Neural progenitor cell (in vitro differentiated cells): ENCODE measurements around the gene CCM2.

Experiments
- EZH2phosphoT487 ChIP-seq: fragments of 200-600 bp; sonication (generic); IDR thresholded peaks from 2 replicates; pipeline ENCODE4 v1.6.1; 2017; ENCODE audit warnings: antibody characterized with exemption
- TF ChIP-seq, protein P1 (sequence below): fragments of 200-600 bp; sonication (generic); IDR thresholded peaks from 2 replicates; pipeline ENCODE4 v1.5.1; 2017; ENCODE audit warnings: antibody characterized with exemption, mild to moderate bottlenecking

DNA sequence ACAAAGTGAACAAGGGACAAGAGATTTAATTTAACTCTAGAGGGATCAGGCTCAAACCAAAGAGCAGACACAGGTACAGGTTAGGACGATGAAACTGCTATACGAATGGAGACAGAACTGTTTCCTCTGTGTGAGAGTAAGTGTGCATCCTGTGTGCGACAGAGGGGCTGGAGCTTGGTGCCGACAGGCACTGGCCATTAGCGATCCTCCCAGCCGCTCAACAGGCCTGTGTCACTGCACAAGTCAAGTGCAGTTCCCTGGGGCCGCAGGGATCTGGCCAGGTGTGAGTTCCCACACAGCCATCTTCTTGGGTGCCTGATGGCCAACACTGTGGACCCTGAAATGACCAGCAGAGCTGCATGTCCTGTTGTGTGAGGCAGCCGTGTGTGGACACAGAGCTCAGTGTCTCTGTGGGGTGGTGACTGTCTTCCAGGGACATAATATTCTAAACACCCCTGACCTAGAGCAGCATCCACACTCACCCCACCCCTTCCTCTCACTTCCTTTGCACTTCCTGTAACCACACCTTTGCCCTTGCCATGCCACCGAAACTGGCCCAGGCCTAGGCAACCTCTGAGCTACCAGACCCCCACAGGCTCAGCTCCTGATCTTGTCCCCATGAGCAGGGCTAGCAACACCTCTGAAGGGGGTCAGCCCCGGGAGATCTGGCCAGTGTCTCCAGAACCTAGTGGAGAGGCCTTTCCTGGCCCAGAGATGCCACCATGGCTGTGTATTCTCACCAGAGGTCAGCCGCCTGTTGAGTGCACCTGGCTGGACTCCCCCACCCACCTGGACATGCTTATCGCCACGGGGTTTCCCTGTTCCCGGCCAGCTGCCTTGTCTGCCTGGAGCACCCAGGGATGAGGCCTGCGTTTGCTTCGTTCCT lies 123.2 kb downstream of the CCM2 start:
- TF ChIP-seq, protein P1, sequence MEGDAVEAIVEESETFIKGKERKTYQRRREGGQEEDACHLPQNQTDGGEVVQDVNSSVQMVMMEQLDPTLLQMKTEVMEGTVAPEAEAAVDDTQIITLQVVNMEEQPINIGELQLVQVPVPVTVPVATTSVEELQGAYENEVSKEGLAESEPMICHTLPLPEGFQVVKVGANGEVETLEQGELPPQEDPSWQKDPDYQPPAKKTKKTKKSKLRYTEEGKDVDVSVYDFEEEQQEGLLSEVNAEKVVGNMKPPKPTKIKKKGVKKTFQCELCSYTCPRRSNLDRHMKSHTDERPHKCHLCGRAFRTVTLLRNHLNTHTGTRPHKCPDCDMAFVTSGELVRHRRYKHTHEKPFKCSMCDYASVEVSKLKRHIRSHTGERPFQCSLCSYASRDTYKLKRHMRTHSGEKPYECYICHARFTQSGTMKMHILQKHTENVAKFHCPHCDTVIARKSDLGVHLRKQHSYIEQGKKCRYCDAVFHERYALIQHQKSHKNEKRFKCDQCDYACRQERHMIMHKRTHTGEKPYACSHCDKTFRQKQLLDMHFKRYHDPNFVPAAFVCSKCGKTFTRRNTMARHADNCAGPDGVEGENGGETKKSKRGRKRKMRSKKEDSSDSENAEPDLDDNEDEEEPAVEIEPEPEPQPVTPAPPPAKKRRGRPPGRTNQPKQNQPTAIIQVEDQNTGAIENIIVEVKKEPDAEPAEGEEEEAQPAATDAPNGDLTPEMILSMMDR = no peak
- no peak for TF ChIP-seq EZH2phosphoT487
